Measurements from ENCODE around the gene CLCN6.

DNA sequence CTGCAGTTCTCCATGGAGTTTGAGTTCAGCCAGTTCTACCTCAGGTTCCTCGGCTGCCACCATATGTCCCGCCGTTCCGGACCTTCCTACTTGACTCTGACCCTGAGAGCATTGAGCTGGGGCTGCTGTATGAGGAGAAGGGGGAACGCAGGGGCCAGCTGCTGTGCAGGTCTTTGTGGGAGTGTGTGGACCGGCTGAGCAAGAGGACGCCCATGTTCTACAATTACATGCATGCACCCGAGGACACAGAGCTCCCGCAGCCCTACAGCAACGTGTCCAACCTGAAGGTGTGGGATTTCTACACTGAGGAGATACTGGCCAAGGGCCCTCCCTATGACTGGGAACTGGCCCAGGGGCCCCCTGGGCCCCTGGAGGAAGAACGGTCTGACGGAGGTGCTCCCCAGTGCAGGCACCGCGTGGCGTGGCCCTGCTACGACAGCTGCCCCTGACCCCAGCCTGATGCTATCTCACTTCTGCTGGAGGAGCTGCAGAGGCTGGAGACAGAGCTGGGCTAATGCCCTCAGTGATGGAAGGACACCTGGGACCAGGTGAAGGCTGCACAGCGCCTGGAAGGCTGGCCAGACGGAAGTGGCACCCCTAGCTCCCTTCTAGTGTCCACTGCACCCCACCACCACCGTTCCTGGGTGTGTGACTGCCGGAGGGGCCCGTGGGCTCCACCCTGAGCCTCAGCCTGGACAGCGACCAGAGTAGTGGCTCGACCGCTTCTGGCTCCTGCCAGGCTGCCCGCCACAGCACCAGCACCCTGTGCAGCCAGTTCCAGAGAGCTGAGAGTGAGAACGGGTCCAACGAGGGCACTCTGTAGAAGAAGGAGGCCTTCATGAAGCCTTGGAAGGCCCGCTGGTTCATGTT is 73.6 kb downstream of the CLCN6 start:
- TF ChIP-seq, protein P1, sequence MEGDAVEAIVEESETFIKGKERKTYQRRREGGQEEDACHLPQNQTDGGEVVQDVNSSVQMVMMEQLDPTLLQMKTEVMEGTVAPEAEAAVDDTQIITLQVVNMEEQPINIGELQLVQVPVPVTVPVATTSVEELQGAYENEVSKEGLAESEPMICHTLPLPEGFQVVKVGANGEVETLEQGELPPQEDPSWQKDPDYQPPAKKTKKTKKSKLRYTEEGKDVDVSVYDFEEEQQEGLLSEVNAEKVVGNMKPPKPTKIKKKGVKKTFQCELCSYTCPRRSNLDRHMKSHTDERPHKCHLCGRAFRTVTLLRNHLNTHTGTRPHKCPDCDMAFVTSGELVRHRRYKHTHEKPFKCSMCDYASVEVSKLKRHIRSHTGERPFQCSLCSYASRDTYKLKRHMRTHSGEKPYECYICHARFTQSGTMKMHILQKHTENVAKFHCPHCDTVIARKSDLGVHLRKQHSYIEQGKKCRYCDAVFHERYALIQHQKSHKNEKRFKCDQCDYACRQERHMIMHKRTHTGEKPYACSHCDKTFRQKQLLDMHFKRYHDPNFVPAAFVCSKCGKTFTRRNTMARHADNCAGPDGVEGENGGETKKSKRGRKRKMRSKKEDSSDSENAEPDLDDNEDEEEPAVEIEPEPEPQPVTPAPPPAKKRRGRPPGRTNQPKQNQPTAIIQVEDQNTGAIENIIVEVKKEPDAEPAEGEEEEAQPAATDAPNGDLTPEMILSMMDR (IDR thresholded peaks at IDR 0.05), result no peak
- TF ChIP-seq POLR2A (IDR thresholded peaks at IDR 0.05), result no peak
